Breast epithelium (tissue), 3 donors: ENCODE results near the gene LUM.

Source experiments
- POLR2A ChIP-seq: fragments of 450-650 bp; IDR thresholded peaks from one replicate; pipeline ENCODE4 v1.6.1; 2016; ENCODE audit warnings: antibody characterized with exemption, mild to moderate bottlenecking, moderate library complexity
- POLR2AphosphoS5 ChIP-seq, 3 donors: sonication (generic); formaldehyde crosslinking; IDR thresholded peaks; one replicate each; pipeline ENCODE4 v1.6.1; 2017; ENCODE audit warnings: antibody characterized with exemption in 3 of 3
- TF ChIP-seq, protein P1 (sequence below), 3 donors: fragments of 450-650 bp; IDR thresholded peaks; one replicate each; pipeline ENCODE4 v1.5.1; 2016 to 2017; ENCODE audit warnings: antibody characterized with exemption in 3 of 3, mild to moderate bottlenecking in 3 of 3, moderate library complexity in 3 of 3

DNA sequence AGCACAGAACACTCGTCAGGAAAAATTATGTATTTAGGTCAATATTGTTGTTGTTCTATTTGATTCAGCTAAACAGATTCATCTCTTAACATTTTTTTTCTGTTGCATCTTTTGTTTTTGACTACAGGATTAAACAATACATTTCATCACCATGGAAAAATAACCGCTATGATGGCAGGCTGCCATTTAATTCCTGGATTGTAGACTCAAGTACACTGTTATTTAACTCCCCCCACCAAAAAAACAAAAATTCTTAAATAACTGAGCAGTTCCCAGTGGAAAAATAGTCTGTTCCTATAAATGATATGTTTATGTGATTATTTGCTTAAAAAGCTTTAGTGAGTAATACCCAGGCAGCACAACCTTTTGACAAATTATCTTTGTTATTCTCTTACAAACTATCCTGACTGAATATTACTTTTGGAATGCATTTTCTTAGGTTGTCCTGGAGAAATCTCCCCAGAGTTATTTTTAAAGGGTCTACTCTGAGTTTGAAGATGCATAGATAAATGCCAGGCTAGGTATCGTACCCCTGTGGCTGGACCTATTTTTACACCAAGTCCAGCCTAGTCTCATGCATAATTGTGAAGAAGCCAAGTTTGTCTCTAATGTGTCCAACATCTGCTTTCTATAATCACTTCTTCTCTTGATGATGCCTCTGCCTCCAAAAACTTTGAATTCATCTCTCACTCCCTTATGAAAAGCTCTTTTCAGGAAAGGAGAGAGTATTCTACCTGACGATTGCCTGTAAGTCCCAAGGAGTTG lies 57.2 kb downstream of the LUM start:
- TF ChIP-seq, protein P1, sequence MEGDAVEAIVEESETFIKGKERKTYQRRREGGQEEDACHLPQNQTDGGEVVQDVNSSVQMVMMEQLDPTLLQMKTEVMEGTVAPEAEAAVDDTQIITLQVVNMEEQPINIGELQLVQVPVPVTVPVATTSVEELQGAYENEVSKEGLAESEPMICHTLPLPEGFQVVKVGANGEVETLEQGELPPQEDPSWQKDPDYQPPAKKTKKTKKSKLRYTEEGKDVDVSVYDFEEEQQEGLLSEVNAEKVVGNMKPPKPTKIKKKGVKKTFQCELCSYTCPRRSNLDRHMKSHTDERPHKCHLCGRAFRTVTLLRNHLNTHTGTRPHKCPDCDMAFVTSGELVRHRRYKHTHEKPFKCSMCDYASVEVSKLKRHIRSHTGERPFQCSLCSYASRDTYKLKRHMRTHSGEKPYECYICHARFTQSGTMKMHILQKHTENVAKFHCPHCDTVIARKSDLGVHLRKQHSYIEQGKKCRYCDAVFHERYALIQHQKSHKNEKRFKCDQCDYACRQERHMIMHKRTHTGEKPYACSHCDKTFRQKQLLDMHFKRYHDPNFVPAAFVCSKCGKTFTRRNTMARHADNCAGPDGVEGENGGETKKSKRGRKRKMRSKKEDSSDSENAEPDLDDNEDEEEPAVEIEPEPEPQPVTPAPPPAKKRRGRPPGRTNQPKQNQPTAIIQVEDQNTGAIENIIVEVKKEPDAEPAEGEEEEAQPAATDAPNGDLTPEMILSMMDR (IDR thresholded peaks at IDR 0.05) = no peak
- TF ChIP-seq POLR2A = no peak
- TF ChIP-seq POLR2AphosphoS5 (IDR thresholded peaks at IDR 0.05) = no peak
